ENCODE results near the gene PYCARD. TPM values are rescaled to one million over a fixed set of nuclear protein-coding genes. Genes with fewer than 3 reads are reported as not detected.
"Not testable (repeated sequence)": the region's sequence is repeated elsewhere in the genome, so short reads cannot be mapped to it uniquely, and the experiment has no call there.

Gene PYCARD
- total and polyA plus RNA-seq, 2 donors (not counting 3 experiments of a cell fraction or from before 2014, with no cell fraction given): 19.1 to 40.1 TPM

DNA sequence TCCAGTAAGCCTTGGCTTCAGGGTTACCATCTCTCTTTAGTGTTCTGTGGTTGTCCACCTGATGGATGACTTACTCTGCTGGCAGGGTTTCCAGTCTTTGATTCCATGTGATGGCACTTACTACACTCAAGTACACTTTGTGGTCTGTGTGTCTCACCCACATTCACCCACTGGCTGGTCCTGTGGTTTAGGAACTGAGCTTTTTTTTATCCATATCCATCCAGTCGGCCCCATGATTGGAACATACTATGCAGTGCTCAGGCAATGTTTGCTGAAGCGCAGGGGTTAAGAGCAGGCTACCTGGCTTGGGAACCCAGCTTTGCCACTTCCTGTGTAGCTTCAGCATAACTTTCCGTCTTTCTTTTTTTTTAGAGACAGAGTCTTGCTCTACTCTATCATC is 25.4 kb downstream of the PYCARD start:
- Histone ChIP-seq H3K9me1 (replicated peaks; ENCODE audit: control insufficient read depth, extremely low read depth, insufficient read depth, low read length) (no peaks in the 10 kb centered on the region), H2AFZ (ENCODE audit: low read depth, low read length) (no peak overlapping the region), H3K27ac (ENCODE audit: insufficient read depth, low read depth, low read length) (no peak overlapping the region), H3K27me3 (ENCODE audit: control insufficient read depth in 2 of 2, insufficient read depth in 2 of 2, low read length in 2 of 2) (no peaks in the 10 kb centered on the region), H3K4me3 (replicated peaks in 1 of 3; ENCODE audit: insufficient read depth in 1 of 3, low read depth in 1 of 3, low read length in 3 of 3) (no peak overlapping the region), H4K20me1 (replicated peaks; ENCODE audit: control insufficient read depth, extremely low read depth, insufficient read depth, low read length) (peaks cover 6% of the 10 kb centered on the region), H3K4me1 (ENCODE audit: control insufficient read depth, extremely low read depth, insufficient read depth, low read length) (peaks cover 10% of the 10 kb centered on the region), H3K36me3 (ENCODE audit: control insufficient read depth in 2 of 2, extremely low read depth in 1 of 2, insufficient read depth in 2 of 2, low read length in 2 of 2) (peaks cover 0 to under 1% of the 10 kb centered on the region in 2 experiments), H3K9ac (replicated peaks; ENCODE audit: extremely low read depth, insufficient read depth, low read length) (no peak overlapping the region), H3K79me2 (ENCODE audit: control insufficient read depth, insufficient read depth, low read length) (peaks cover 21% of the 10 kb centered on the region), H3K9me3 (replicated peaks; ENCODE audit: control insufficient read depth, insufficient read depth, low read length) (no peaks in the 10 kb centered on the region), H3K4me2 (ENCODE audit: insufficient read depth, low read length) (no peak overlapping the region)
- TF ChIP-seq MYC (IDR thresholded peaks at IDR 0.05; ENCODE audit: low read depth, low read length) (no peak), JUN (IDR thresholded peaks at IDR 0.05; ENCODE audit: borderline replicate concordance, insufficient read depth, insufficient read length, low read depth) (no peak), MAX (IDR thresholded peaks at IDR 0.05; ENCODE audit: insufficient read depth, insufficient read length) (no peak), POLR2A (IDR thresholded peaks at IDR 0.05; ENCODE audit: low read depth, low read length) (no peak), EZH2 (IDR thresholded peaks at IDR 0.05; ENCODE audit: borderline replicate concordance, low read depth, low read length, severe bottlenecking) (no peak), FOS (IDR thresholded peaks at IDR 0.05; ENCODE audit: borderline replicate concordance, insufficient read depth, low read length) (no peak), POLR2AphosphoS5 (IDR thresholded peaks at IDR 0.05; ENCODE audit: insufficient read depth, low read depth, low read length) (no peak), GATA2 (IDR thresholded peaks at IDR 0.05; ENCODE audit: insufficient read depth, insufficient read length, low read depth, low read length) (no peak)
- TF ChIP-seq, protein P1, sequence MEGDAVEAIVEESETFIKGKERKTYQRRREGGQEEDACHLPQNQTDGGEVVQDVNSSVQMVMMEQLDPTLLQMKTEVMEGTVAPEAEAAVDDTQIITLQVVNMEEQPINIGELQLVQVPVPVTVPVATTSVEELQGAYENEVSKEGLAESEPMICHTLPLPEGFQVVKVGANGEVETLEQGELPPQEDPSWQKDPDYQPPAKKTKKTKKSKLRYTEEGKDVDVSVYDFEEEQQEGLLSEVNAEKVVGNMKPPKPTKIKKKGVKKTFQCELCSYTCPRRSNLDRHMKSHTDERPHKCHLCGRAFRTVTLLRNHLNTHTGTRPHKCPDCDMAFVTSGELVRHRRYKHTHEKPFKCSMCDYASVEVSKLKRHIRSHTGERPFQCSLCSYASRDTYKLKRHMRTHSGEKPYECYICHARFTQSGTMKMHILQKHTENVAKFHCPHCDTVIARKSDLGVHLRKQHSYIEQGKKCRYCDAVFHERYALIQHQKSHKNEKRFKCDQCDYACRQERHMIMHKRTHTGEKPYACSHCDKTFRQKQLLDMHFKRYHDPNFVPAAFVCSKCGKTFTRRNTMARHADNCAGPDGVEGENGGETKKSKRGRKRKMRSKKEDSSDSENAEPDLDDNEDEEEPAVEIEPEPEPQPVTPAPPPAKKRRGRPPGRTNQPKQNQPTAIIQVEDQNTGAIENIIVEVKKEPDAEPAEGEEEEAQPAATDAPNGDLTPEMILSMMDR (IDR thresholded peaks at IDR 0.05; ENCODE audit: extremely low read depth in 1 of 2, insufficient read depth in 1 of 2, low read depth in 1 of 2, low read length in 2 of 2): no peak
- BruUV-seq (replicated peaks): no TSS peak
- FAIRE-seq: no peak
- dilution Hi-C loops (cut with MboI; ENCODE audit: extremely low pct_ligation_motif_present, low sequenced_read_pairs) (no loop called here), intact Hi-C loops (cut with micrococcal nuclease) (no loop called here)
- ChIA-PET CTCF (no interaction called here), POLR2A (no interaction called here)
- no peak for DNase-seq (ENCODE audit: low read depth, low spot score)

GRCh38 chr16:31170048-31170447 is 32.5 kb downstream of the PYCARD start:
- H4K20me1 ChIP-seq (replicated peaks; ENCODE audit: control insufficient read depth, extremely low read depth, insufficient read depth, low read length); DNase-seq (ENCODE audit: low read depth, low spot score); H3K27me3 ChIP-seq (ENCODE audit: control insufficient read depth in 2 of 2, insufficient read depth in 2 of 2, low read length in 2 of 2); BruUV-seq (replicated peaks); intact Hi-C loops (cut with micrococcal nuclease); H3K36me3 ChIP-seq (ENCODE audit: control insufficient read depth in 2 of 2, extremely low read depth in 1 of 2, insufficient read depth in 2 of 2, low read length in 2 of 2); POLR2A ChIA-PET; CTCF ChIA-PET; H3K79me2 ChIP-seq (ENCODE audit: control insufficient read depth, insufficient read depth, low read length); H3K27ac ChIP-seq (ENCODE audit: insufficient read depth, low read depth, low read length); H3K4me3 ChIP-seq (replicated peaks in 1 of 3; ENCODE audit: insufficient read depth in 1 of 3, low read depth in 1 of 3, low read length in 3 of 3); dilution Hi-C loops (cut with MboI; ENCODE audit: extremely low pct_ligation_motif_present, low sequenced_read_pairs); H3K9ac ChIP-seq (replicated peaks; ENCODE audit: extremely low read depth, insufficient read depth, low read length); H3K4me2 ChIP-seq (ENCODE audit: insufficient read depth, low read length); H3K9me3 ChIP-seq (replicated peaks; ENCODE audit: control insufficient read depth, insufficient read depth, low read length); FAIRE-seq; H3K9me1 ChIP-seq (replicated peaks; ENCODE audit: control insufficient read depth, extremely low read depth, insufficient read depth, low read length); H2AFZ ChIP-seq (ENCODE audit: low read depth, low read length); H3K4me1 ChIP-seq (ENCODE audit: control insufficient read depth, extremely low read depth, insufficient read depth, low read length): not testable (repeated sequence)
